HL-60 (cell line): ENCODE results near the gene ZNF324B.
"Not testable (repeated sequence)": the region's sequence is repeated elsewhere in the genome, so short reads cannot be mapped to it uniquely, and the experiment has no call there.

Experiments
- DNase-seq, 2 experiments: peaks; one replicate each; pipeline ENCODE4 v3.0.0-alpha.2; 2010 to 2020; ENCODE audit warnings: low read depth in 1 of 2, low spot score in 1 of 2
- H3K27ac ChIP-seq: fragments of 250-450 bp; sonication (Bioruptor Pico); replicated peaks from 2 replicates; pipeline ENCODE4 v1.5.1; 2020; ENCODE audit warnings: mild to moderate bottlenecking, moderate library complexity
- H3K27me3 ChIP-seq: fragments of 250-450 bp; sonication (Bioruptor Pico); 2 replicates; pipeline ENCODE4 v1.5.1; 2021; ENCODE audit warnings: mild to moderate bottlenecking, moderate library complexity; ENCODE audit not compliant: insufficient read depth, poor library complexity, severe bottlenecking
- H3K4me3 ChIP-seq: replicated peaks from 2 replicates; pipeline ENCODE4 v1.5.1; 2011; ENCODE audit warnings: mild to moderate bottlenecking, control low read depth, low read length; ENCODE audit not compliant: insufficient read depth
- CTCF ChIP-seq: IDR thresholded peaks from one replicate; pipeline ENCODE4 v1.5.1; 2011; ENCODE audit warnings: low read length, control low read depth, inconsistent platforms; ENCODE audit not compliant: insufficient read depth
- GABPA ChIP-seq: IDR thresholded peaks from 2 replicates; pipeline ENCODE4 v1.6.1; 2012; ENCODE audit warnings: low read depth
- POLR2AphosphoS5 ChIP-seq: IDR thresholded peaks from 2 replicates; pipeline ENCODE4 v1.6.1; 2012; ENCODE audit warnings: low read depth
- REST ChIP-seq: IDR thresholded peaks from 2 replicates; pipeline ENCODE4 v1.6.1; 2012; ENCODE audit warnings: low read depth; ENCODE audit not compliant: insufficient replicate concordance
- SPI1 ChIP-seq: IDR thresholded peaks from 2 replicates; pipeline ENCODE4 v1.6.1; 2012; ENCODE audit warnings: low read depth, mild to moderate bottlenecking, borderline replicate concordance

Gene ZNF324B

GRCh38 chr19:58466760-58467589, 15.6 kb downstream of the ZNF324B start, which contains the start of gene ZNF324:
ZNF324 (plus strand) TSS chr19:58467080; CDS start chr19:58469186, 2,106 bp downstream.
- H3K4me3 ChIP-seq = peak within 1 kb of the TSS; percentile 99
- TF ChIP-seq POLR2AphosphoS5 (peak; percentile 15; the same call in 1 of the 2 replicates), CTCF (no peak), SPI1 (no peak), GABPA (peak; percentile 67), REST (no peak)
- DNase-seq = peak; percentile 94 to 97
- peak within 1 kb of the TSS; percentile 57 for H3K27ac ChIP-seq
- no peaks in the 10 kb centered on the region for H3K27me3 ChIP-seq

- H3K27ac ChIP-seq = no peak overlapping the region
- peak overlapping the region; percentile 8; the same call in 1 of the 2 replicates for H3K4me3 ChIP-seq
- peak in 1 of 2 experiments; percentile 30 for DNase-seq
- no peaks in the 10 kb centered on the region for H3K27me3 ChIP-seq
- TF ChIP-seq CTCF (no peak), SPI1 (no peak), GABPA (no peak), POLR2AphosphoS5 (no peak), REST (no peak)
Observed at GRCh38 chr19:58468216-58468839, 16.9 kb downstream of the ZNF324B start.

- TF ChIP-seq SPI1 (no peak), REST (no peak), GABPA (no peak), POLR2AphosphoS5 (no peak), CTCF (no peak)
- DNase-seq = no peak
- no peak overlapping the region for H3K27ac ChIP-seq
- H3K27me3 ChIP-seq = no peaks in the 10 kb centered on the region
- H3K4me3 ChIP-seq = no peak overlapping the region
Observed at GRCh38 chr19:58469241-58470013, 18.0 kb downstream of the ZNF324B start.

- H3K4me3 ChIP-seq, H3K27me3 ChIP-seq, H3K27ac ChIP-seq, DNase-seq: not testable (repeated sequence)
Observed at GRCh38 chr19:58470837-58471543, 19.6 kb downstream of the ZNF324B start.
